H9 (cell line): ENCODE data around the gene MEPCE. TPM values are rescaled to one million over a fixed set of nuclear protein-coding genes. Genes with fewer than 3 reads are reported as not detected.

Source experiments
- DNase-seq: peaks from one replicate; pipeline ENCODE4 v3.0.0-alpha.2; 2017
- H2AFZ ChIP-seq: one replicate; pipeline ENCODE4 v1.6.1; 2013; ENCODE audit warnings: mild to moderate bottlenecking, low read length, control low read depth, moderate library complexity
- H2AK5ac ChIP-seq: 2 replicates; pipeline ENCODE4 v1.6.1; 2013; ENCODE audit warnings: low read length, control low read depth, mixed read lengths; ENCODE audit not compliant: insufficient read length
- H2BK120ac ChIP-seq: one replicate; pipeline ENCODE4 v1.6.1; 2013; ENCODE audit warnings: low read depth, mild to moderate bottlenecking, low read length, control low read depth, inconsistent platforms; ENCODE audit not compliant: poor library complexity, severe bottlenecking
- H2BK12ac ChIP-seq: 2 replicates; pipeline ENCODE4 v1.6.1; 2013; ENCODE audit warnings: low read length, control low read depth, mixed read lengths, low read depth; ENCODE audit not compliant: insufficient read length
- H2BK15ac ChIP-seq: 2 replicates; pipeline ENCODE4 v1.6.1; 2013; ENCODE audit warnings: low read depth, low read length, control low read depth
- H2BK20ac ChIP-seq: one replicate; pipeline ENCODE4 v1.6.1; 2013; ENCODE audit warnings: low read depth, mild to moderate bottlenecking, low read length, control low read depth, inconsistent platforms; ENCODE audit not compliant: poor library complexity, severe bottlenecking
- H2BK5ac ChIP-seq: 2 replicates; pipeline ENCODE4 v1.6.1; 2013; ENCODE audit warnings: low read length, control low read depth, mixed read lengths; ENCODE audit not compliant: insufficient read length
- H3K14ac ChIP-seq: 2 replicates; pipeline ENCODE4 v1.6.1; 2013; ENCODE audit warnings: low read length, control low read depth; ENCODE audit not compliant: insufficient read depth
- H3K18ac ChIP-seq: 2 replicates; pipeline ENCODE4 v1.6.1; 2013; ENCODE audit warnings: low read depth, mild to moderate bottlenecking, mixed read lengths, low read length, control low read depth; ENCODE audit not compliant: insufficient read length
- H3K23ac ChIP-seq: 2 replicates; pipeline ENCODE4 v1.6.1; 2013; ENCODE audit warnings: low read length, control low read depth, mixed read lengths, low read depth; ENCODE audit not compliant: insufficient read length
- H3K23me2 ChIP-seq: 2 replicates; pipeline ENCODE4 v1.6.1; 2013; ENCODE audit warnings: low read depth, mild to moderate bottlenecking, mixed read lengths, low read length, control low read depth; ENCODE audit not compliant: insufficient read length, poor library complexity, severe bottlenecking
- H3K27ac ChIP-seq: 2 replicates; pipeline ENCODE4 v1.5.1; 2013; ENCODE audit warnings: low read length, control low read depth, mixed read lengths, low read depth; ENCODE audit not compliant: insufficient read length
- H3K27me3 ChIP-seq: 2 replicates; pipeline ENCODE4 v1.6.1; 2013; ENCODE audit warnings: low read length, control low read depth, inconsistent platforms; ENCODE audit not compliant: insufficient read depth
- H3K4ac ChIP-seq: 2 replicates; pipeline ENCODE4 v1.6.1; 2013; ENCODE audit warnings: low read depth, mild to moderate bottlenecking, control low read depth, inconsistent platforms, low read length, moderate library complexity
- H3K4me1 ChIP-seq: 2 replicates; pipeline ENCODE4 v1.6.1; 2013; ENCODE audit warnings: low read length, control low read depth, inconsistent platforms; ENCODE audit not compliant: insufficient read depth
- H3K4me2 ChIP-seq: 2 replicates; pipeline ENCODE4 v1.6.1; 2013; ENCODE audit warnings: low read length, control low read depth, mixed read lengths; ENCODE audit not compliant: insufficient read length, insufficient read depth
- H3K56ac ChIP-seq: 2 replicates; pipeline ENCODE4 v1.6.1; 2013; ENCODE audit warnings: low read depth, mild to moderate bottlenecking, mixed read lengths, low read length, control low read depth; ENCODE audit not compliant: insufficient read length
- H3K79me1 ChIP-seq: 2 replicates; pipeline ENCODE4 v1.6.1; 2013; ENCODE audit warnings: low read depth, mild to moderate bottlenecking, moderate library complexity, low read length, control low read depth, inconsistent platforms; ENCODE audit not compliant: insufficient read depth, poor library complexity, severe bottlenecking
- H3K79me2 ChIP-seq: 2 replicates; pipeline ENCODE4 v1.6.1; 2013; ENCODE audit warnings: low read length, control low read depth, inconsistent platforms; ENCODE audit not compliant: insufficient read depth
- H3K9ac ChIP-seq: 2 replicates; pipeline ENCODE4 v1.6.1; 2013; ENCODE audit warnings: low read length, control low read depth, mixed read lengths; ENCODE audit not compliant: insufficient read length; ENCODE audit errors: extremely low read depth
- H3K9me3 ChIP-seq: one replicate; pipeline ENCODE4 v1.6.1; 2013; ENCODE audit warnings: low read depth, low read length, inconsistent platforms; ENCODE audit not compliant: control insufficient read depth
- H3T11ph ChIP-seq: one replicate; pipeline ENCODE4 v1.6.1; 2013; ENCODE audit warnings: mild to moderate bottlenecking, low read length, control low read depth, inconsistent platforms
- H4K20me1 ChIP-seq: one replicate; pipeline ENCODE4 v1.6.1; 2013; ENCODE audit not compliant: control insufficient read depth, insufficient read length, insufficient read depth
- H4K5ac ChIP-seq: 2 replicates; pipeline ENCODE4 v1.6.1; 2013; ENCODE audit warnings: low read depth, mild to moderate bottlenecking, mixed read lengths, low read length, control low read depth; ENCODE audit not compliant: insufficient read length
- H4K8ac ChIP-seq: replicated peaks from 2 replicates; pipeline ENCODE4 v1.6.1; 2013; ENCODE audit warnings: low read length, control low read depth, mixed read lengths, low read depth; ENCODE audit not compliant: insufficient read length
- H4K91ac ChIP-seq: 2 replicates; pipeline ENCODE4 v1.6.1; 2013; ENCODE audit warnings: low read depth, mild to moderate bottlenecking, moderate library complexity, mixed read lengths, low read length, control low read depth; ENCODE audit not compliant: insufficient read length
- H3K27ac Mint-ChIP-seq, 3 experiments: 2 replicates in 2 of 3; 3 replicates in 1 of 3; pipeline ENCODE4 v1.8.0; 2020 to 2021; ENCODE audit warnings: mixed read lengths in 3 of 3, mild to moderate bottlenecking in 1 of 3, moderate library complexity in 1 of 3
- H3K27me3 Mint-ChIP-seq: 2 replicates; pipeline ENCODE4 v1.8.0; 2021; ENCODE audit warnings: low read depth, mild to moderate bottlenecking, moderate library complexity, mixed read lengths
- H3K36me3 Mint-ChIP-seq, 3 experiments: 2 replicates in 2 of 3; 3 replicates in 1 of 3; pipeline ENCODE4 v1.8.0; 2020 to 2021; ENCODE audit warnings: low read depth in 3 of 3, mixed read lengths in 3 of 3; ENCODE audit not compliant: insufficient read depth in 1 of 3
- H3K4me1 Mint-ChIP-seq, 2 experiments: 2 replicates each; pipeline ENCODE4 v1.8.0; 2020; ENCODE audit warnings: mixed read lengths in 2 of 2
- H3K4me3 Mint-ChIP-seq, 2 experiments: 2 replicates in 1 of 2; 3 replicates in 1 of 2; pipeline ENCODE4 v1.8.0; 2020 to 2021; ENCODE audit warnings: mild to moderate bottlenecking in 2 of 2, mixed read lengths in 2 of 2, moderate library complexity in 1 of 2
- H3K9me3 Mint-ChIP-seq, 2 experiments: 2 replicates in 1 of 2; 3 replicates in 1 of 2; pipeline ENCODE4 v1.8.0; 2020; ENCODE audit warnings: mild to moderate bottlenecking in 2 of 2, mixed read lengths in 2 of 2, moderate library complexity in 1 of 2
- CTCF ChIP-seq: fragments of 200-600 bp; sonication (generic); conservative IDR thresholded peaks from 3 replicates; pipeline ENCODE4 v1.8.0; 2021; ENCODE audit warnings: antibody characterized with exemption, mild to moderate bottlenecking
- WGBS: extraction: QIAGEN DNeasy Blood & Tissue Kit; methylation state at CpG from one replicate; pipeline ENCODE4 v1.1.7; 2013; ENCODE audit warnings: missing lambda C conversion rate, low lambda C conversion rate, mixed read lengths; ENCODE audit not compliant: insufficient read length; ENCODE audit errors: extremely low coverage; 5-methylcytosine and 5-hydroxymethylcytosine counted together
- total RNA-seq: library from RNA; stranded (reverse); gene quantifications from 2 replicates; pipeline ENCODE4 v1.2.1, GENCODE V29; 2021

Gene MEPCE
- total RNA-seq, 1 experiment from 2014 or later = 68.0 TPM

- Mint-ChIP-seq H3K4me1 (peaks cover 16 to 27% of the 10 kb centered on the region in 2 experiments), H3K27ac (no peak overlapping the region), H3K36me3 (no peaks in the 10 kb centered on the region), H3K4me3 (no peak overlapping the region), H3K27me3 (peaks cover 53% of the 10 kb centered on the region), H3K9me3 (no peaks in the 10 kb centered on the region)
- H3K56ac ChIP-seq = no peak overlapping the region
- no peaks in the 10 kb centered on the region for H3K27me3 ChIP-seq
- no peak overlapping the region for H2BK120ac ChIP-seq
- peaks cover 2% of the 10 kb centered on the region for H3K23me2 ChIP-seq
- no peak overlapping the region for H2BK12ac ChIP-seq
- no peak overlapping the region for H2AK5ac ChIP-seq
- H4K91ac ChIP-seq = no peak overlapping the region
- H2BK15ac ChIP-seq = no peak overlapping the region
- H3K27ac ChIP-seq = no peak overlapping the region
- H3K4me1 ChIP-seq = no peaks in the 10 kb centered on the region
- no peak overlapping the region for H3T11ph ChIP-seq
- no peak for TF ChIP-seq CTCF
- no peak overlapping the region for H3K14ac ChIP-seq
- no peak overlapping the region for H3K18ac ChIP-seq
- H4K8ac ChIP-seq = no peak overlapping the region
- H3K4ac ChIP-seq = no peak overlapping the region
- no peak overlapping the region for H2BK20ac ChIP-seq
- no peak overlapping the region for H2BK5ac ChIP-seq
- no peaks in the 10 kb centered on the region for H3K79me2 ChIP-seq
- H4K20me1 ChIP-seq = no peaks in the 10 kb centered on the region
- H3K4me2 ChIP-seq = no peak overlapping the region
- DNase-seq = no peak
- no peaks in the 10 kb centered on the region for H3K9me3 ChIP-seq
- no peaks in the 10 kb centered on the region for H3K79me1 ChIP-seq
- H3K23ac ChIP-seq = no peak overlapping the region
- WGBS = no CpG with 5 or more reads among the region's 5 CpGs
- no peak overlapping the region for H4K5ac ChIP-seq
- no peak overlapping the region for H3K9ac ChIP-seq
- H2AFZ ChIP-seq = no peak overlapping the region
Observed at GRCh38 chr7:100401811-100402210, 27.8 kb upstream of the MEPCE start.
